Lung (tissue), 12 donors: ENCODE data around the gene MYLIP. TPM values are rescaled to one million over a fixed set of nuclear protein-coding genes. Genes with fewer than 3 reads are reported as not detected.

ENCODE experiments used
- ATAC-seq: fragments of 200-7000 bp; cut with Tn5 transposase; one replicate; pipeline ENCODE4 v1.9.1; 2020; ENCODE audit warnings: moderate number of reproducible peaks; ENCODE audit not compliant: insufficient read depth, low FRiP score
- DNase-seq, 3 donors: peaks; one replicate each; pipeline ENCODE4 v3.0.0-alpha.2; 2013 to 2017
- H3K27ac ChIP-seq, 2 donors: one replicate each; pipeline ENCODE4 v1.5.1; 2013; ENCODE audit warnings: mild to moderate bottlenecking in 2 of 2, moderate library complexity in 2 of 2, control low read depth in 1 of 2, inconsistent platforms in 1 of 2, low read depth in 1 of 2, low read length in 1 of 2
- H3K27me3 ChIP-seq, 3 donors: one replicate each; pipeline ENCODE4 v1.5.1; 2013; ENCODE audit warnings: low read length in 2 of 3; ENCODE audit not compliant: control insufficient read depth in 3 of 3, insufficient read depth in 3 of 3
- H3K36me3 ChIP-seq, 4 donors: one replicate each; pipeline ENCODE4 v1.5.1; 2013; ENCODE audit warnings: low read length in 4 of 4, mild to moderate bottlenecking in 1 of 4, moderate library complexity in 1 of 4; ENCODE audit not compliant: control insufficient read depth in 4 of 4, insufficient read depth in 4 of 4
- H3K4me1 ChIP-seq, 5 donors: one replicate each; pipeline ENCODE4 v1.5.1; 2013; ENCODE audit warnings: low read length in 5 of 5, mild to moderate bottlenecking in 2 of 5, moderate library complexity in 1 of 5; ENCODE audit not compliant: control insufficient read depth in 5 of 5, insufficient read depth in 5 of 5
- H3K4me3 ChIP-seq: one replicate; pipeline ENCODE4 v1.5.1; 2013; ENCODE audit warnings: mild to moderate bottlenecking, control low read depth, moderate library complexity
- H3K9ac ChIP-seq, 2 donors: one replicate each; pipeline ENCODE4 v1.5.1; 2013; ENCODE audit warnings: low read length in 2 of 2, control low read depth in 1 of 2; ENCODE audit not compliant: insufficient read depth in 1 of 2
- H3K9me3 ChIP-seq, 4 donors: one replicate each; pipeline ENCODE4 v1.5.1; 2013; ENCODE audit warnings: low read length in 3 of 4, mild to moderate bottlenecking in 1 of 4, moderate library complexity in 1 of 4; ENCODE audit not compliant: control insufficient read depth in 4 of 4, insufficient read depth in 3 of 4
- CTCF ChIP-seq: IDR thresholded peaks from 2 replicates; pipeline ENCODE4 v1.5.1; 2012; ENCODE audit warnings: mild to moderate bottlenecking; ENCODE audit errors: control extremely low read depth, extremely low read depth
- WGBS, 2 donors: extraction: QIAGEN DNeasy Blood & Tissue Kit; methylation state at CpG; one replicate each; pipeline ENCODE4 v1.1.7; 2013; 5-methylcytosine and 5-hydroxymethylcytosine counted together
- polyA plus RNA-seq, 2 donors: library from polyadenylated mRNA; stranded (reverse); fragments of 200-250 nt; gene quantifications; one replicate each; pipeline ENCODE4 v1.2.1, GENCODE V29; 2013
- total RNA-seq, 2 donors: library from RNA; depleted of rRNA in 1 of 2; stranded (reverse); fragments of >200 nt in 1 of 2; gene quantifications; one replicate each; pipeline ENCODE4 v1.2.1, GENCODE V29; 2014 to 2021
- donor health status: control.
- donor health status: control.
- donor health status: Bipolar disorder and iron deficiency.
- donor health status: healthy.
- donor health status: DM: yes; HTN: yes; CAD: no.

The MYLIP gene
- total and polyA plus RNA-seq, 4 donors: 16.7 to 118 (median 26.1) TPM

- Histone ChIP-seq H3K9me3 (no peaks in the 10 kb centered on the region), H3K27me3 (no peaks in the 10 kb centered on the region), H3K4me1 (peaks cover 0 to 24% (median 6%) of the 10 kb centered on the region in 5 donors), H3K27ac (no peak overlapping the region), H3K9ac (no peak overlapping the region), H3K36me3 (no peaks in the 10 kb centered on the region), H3K4me3 (no peak overlapping the region)
- WGBS, 2 donors: 91 to 97% methylated on average over 12 of the region's 12 CpGs
- no peak for ATAC-seq
- DNase-seq: no peak
- TF ChIP-seq CTCF: no peak
These were observed 1.4 kb upstream of the MYLIP start for GRCh38 chr6:16127471-16127870.

GRCh38 chr6:16129623-16130401, 926 bp downstream of the MYLIP start:
- Histone ChIP-seq H3K4me3 (peak overlapping the region; percentile 88), H3K9ac (peak overlapping the region; percentile 41 to 69), H3K36me3 (peaks cover 0 to 2% (median 1%) of the 10 kb centered on the region in 4 donors), H3K4me1 (peaks cover 3 to 46% (median 15%) of the 10 kb centered on the region in 5 donors), H3K27ac (peak overlapping the region; percentile 85 to 93), H3K9me3 (no peaks in the 10 kb centered on the region), H3K27me3 (no peaks in the 10 kb centered on the region)
- WGBS, 2 donors: 1% methylated on average over 30 to 36 of the region's 36 CpGs
- ATAC-seq: peak; percentile 3
- DNase-seq: peak in 2 of 3 donors; percentile 65 to 67
- TF ChIP-seq CTCF: no peak

GRCh38 chr6:16130437-16130891, 1.6 kb downstream of the MYLIP start:
- no peaks in the 10 kb centered on the region for H3K9me3 ChIP-seq
- H3K27me3 ChIP-seq: no peaks in the 10 kb centered on the region
- H3K27ac ChIP-seq: peak overlapping the region; percentile 85 to 93
- H3K4me3 ChIP-seq: peak overlapping the region; percentile 88
- WGBS, 2 donors: 8 to 15% methylated on average over 8 of the region's 8 CpGs
- H3K4me1 ChIP-seq: peaks cover 5 to 53% (median 15%) of the 10 kb centered on the region in 5 donors
- DNase-seq: peak in 2 of 3 donors; percentile 34 to 66
- no peak for ATAC-seq
- H3K9ac ChIP-seq: peak overlapping the region; percentile 41 to 69
- peaks cover 0 to 2% (median 1%) of the 10 kb centered on the region in 4 donors for H3K36me3 ChIP-seq
- no peak for TF ChIP-seq CTCF
